Measurements from ENCODE around the gene ULK4. TPM values are rescaled to one million over a fixed set of nuclear protein-coding genes. Genes with fewer than 3 reads are reported as not detected.

Gene ULK4
- total and polyA plus RNA-seq, 2 of the 8 experiments (the other 6 are each of a cell fraction or from before 2014, with no cell fraction given): 3.0 to 10.8 TPM

DNA sequence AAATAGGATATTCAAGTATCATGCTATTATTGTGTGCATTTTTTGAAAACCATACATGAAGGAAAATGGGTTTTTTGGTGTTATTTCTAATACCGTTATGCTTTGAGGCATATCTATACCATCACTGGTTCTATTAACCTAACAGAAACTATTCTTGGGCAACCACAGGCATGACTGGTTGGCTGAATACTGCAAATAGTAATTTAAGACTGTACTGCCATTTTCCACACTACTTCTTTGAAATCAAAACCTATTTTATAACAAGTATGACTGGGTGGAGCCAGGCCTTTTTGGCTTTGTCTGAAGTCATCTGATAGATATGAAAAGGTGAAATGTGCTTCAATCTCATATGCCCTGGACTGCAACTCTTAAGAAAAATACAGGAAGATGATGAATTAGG is 115.1 kb downstream of the ULK4 start:
- Histone ChIP-seq H3K14ac (ENCODE audit: insufficient read length) (no peak overlapping the region), H2BK20ac (ENCODE audit: low read length) (no peak overlapping the region), H3K4me1 (replicated peaks in 1 of 4; ENCODE audit: control insufficient read depth in 3 of 4, insufficient read depth in 4 of 4, low read length in 3 of 4) (no peaks in the 10 kb centered on the region), H3K79me2 (ENCODE audit: control insufficient read depth in 1 of 2, insufficient read depth in 2 of 2, low read length in 2 of 2) (no peaks in the 10 kb centered on the region), H4K8ac (ENCODE audit: extremely low read depth, insufficient read depth, low read length) (no peak overlapping the region), H3K36me3 (ENCODE audit: control insufficient read depth in 2 of 4, insufficient read depth in 4 of 4, low read length in 3 of 4) (peaks cover 0 to 10% (median 0%) of the 10 kb centered on the region in 4 experiments; a peak in 1 of 8 replicates), H3K4me3 (ENCODE audit: extremely low read depth in 1 of 4, insufficient read depth in 2 of 4, low read depth in 3 of 4, low read length in 4 of 4) (no peak overlapping the region), H3K27ac (ENCODE audit: low read depth, low read length) (no peak overlapping the region), H2BK5ac (ENCODE audit: low read depth, low read length) (no peak overlapping the region), H2AK5ac (ENCODE audit: low read depth, low read length) (no peak overlapping the region), H2BK15ac (ENCODE audit: low read length) (no peak overlapping the region), H3K27me3 (replicated peaks in 1 of 4; ENCODE audit: control insufficient read depth in 3 of 4, extremely low read depth in 1 of 4, insufficient read depth in 3 of 4, low read length in 3 of 4) (no peaks in the 10 kb centered on the region), H2BK12ac (ENCODE audit: low read depth, low read length) (no peak overlapping the region), H3K23ac (ENCODE audit: insufficient read length) (no peak overlapping the region), H3K4ac (replicated peaks; ENCODE audit: insufficient read length, low read depth, low read length) (no peak overlapping the region), H3K9me3 (ENCODE audit: insufficient read depth in 2 of 2, low read depth in 1 of 2, low read length in 1 of 2) (peaks cover 8 to 16% of the 10 kb centered on the region in 2 experiments), H3K56ac (replicated peaks; ENCODE audit: insufficient read length, low read depth, low read length) (no peak overlapping the region), H3K23me2 (ENCODE audit: low read depth, low read length) (no peaks in the 10 kb centered on the region), H4K91ac (replicated peaks; ENCODE audit: insufficient read length, low read length) (no peak overlapping the region), H3K79me1 (ENCODE audit: low read depth, low read length) (no peaks in the 10 kb centered on the region), H3K18ac (ENCODE audit: extremely low read depth, low read length) (no peak overlapping the region), H3K4me2 (ENCODE audit: insufficient read depth in 1 of 2, low read depth in 2 of 2, low read length in 2 of 2) (no peak overlapping the region), H4K20me1 (replicated peaks in 1 of 2; ENCODE audit: control insufficient read depth in 1 of 2, insufficient read depth in 2 of 2, low read length in 2 of 2) (no peaks in the 10 kb centered on the region), H4K5ac (ENCODE audit: insufficient read length, low read depth, low read length) (no peak overlapping the region), H2BK120ac (replicated peaks; ENCODE audit: low read depth, low read length) (no peak overlapping the region), H3K9ac (replicated peaks in 1 of 4; ENCODE audit: extremely low read depth in 1 of 4, low read depth in 3 of 4, low read length in 3 of 4) (no peak overlapping the region), H2AFZ (ENCODE audit: low read length) (no peak overlapping the region)
- WGBS, 2 experiments (ENCODE audit: extremely low coverage in 1 of 2, insufficient coverage in 1 of 2, insufficient read length in 1 of 2, insufficient replicate concordance in 2 of 2, low coverage in 1 of 2, low lambda C conversion rate in 2 of 2, missing lambda C conversion rate in 1 of 2): 95% methylated on average over 1 of the region's 1 CpG; no CpG with 5 or more reads in 1 of the 2 experiments
- ChIA-PET POLR2A (ENCODE audit: partially characterized antibody) (no interaction called here), CTCF (ENCODE audit: partially characterized antibody) (interaction anchor here (1.6 kb wide), 1 partner anchor 16 kb away, joined by 3 read pairs; no protein-coding TSS in a partner anchor)
- FAIRE-seq (no peak), DNase-seq (ENCODE audit: low read depth in 1 of 2, low spot score in 2 of 2) (no peak)
- no peak for TF ChIP-seq HDAC2 (IDR thresholded peaks at IDR 0.05; ENCODE audit: borderline replicate concordance in 1 of 2, low read depth in 2 of 2, low read length in 2 of 2)
- no peak for TF ChIP-seq ASH2L (IDR thresholded peaks at IDR 0.05; ENCODE audit: low read length)
- TF ChIP-seq RXRA (IDR thresholded peaks at IDR 0.05; ENCODE audit: insufficient read depth, low read depth, low read length): no peak
- TF ChIP-seq YY1 (IDR thresholded peaks at IDR 0.05; ENCODE audit: low read depth, low read length): no peak
- no peak for TF ChIP-seq TAF1 (IDR thresholded peaks at IDR 0.05; ENCODE audit: low read depth, low read length)
- no peak for TF ChIP-seq CHD1 (IDR thresholded peaks at IDR 0.05; ENCODE audit: low read depth, low read length)
- TF ChIP-seq, protein P1, sequence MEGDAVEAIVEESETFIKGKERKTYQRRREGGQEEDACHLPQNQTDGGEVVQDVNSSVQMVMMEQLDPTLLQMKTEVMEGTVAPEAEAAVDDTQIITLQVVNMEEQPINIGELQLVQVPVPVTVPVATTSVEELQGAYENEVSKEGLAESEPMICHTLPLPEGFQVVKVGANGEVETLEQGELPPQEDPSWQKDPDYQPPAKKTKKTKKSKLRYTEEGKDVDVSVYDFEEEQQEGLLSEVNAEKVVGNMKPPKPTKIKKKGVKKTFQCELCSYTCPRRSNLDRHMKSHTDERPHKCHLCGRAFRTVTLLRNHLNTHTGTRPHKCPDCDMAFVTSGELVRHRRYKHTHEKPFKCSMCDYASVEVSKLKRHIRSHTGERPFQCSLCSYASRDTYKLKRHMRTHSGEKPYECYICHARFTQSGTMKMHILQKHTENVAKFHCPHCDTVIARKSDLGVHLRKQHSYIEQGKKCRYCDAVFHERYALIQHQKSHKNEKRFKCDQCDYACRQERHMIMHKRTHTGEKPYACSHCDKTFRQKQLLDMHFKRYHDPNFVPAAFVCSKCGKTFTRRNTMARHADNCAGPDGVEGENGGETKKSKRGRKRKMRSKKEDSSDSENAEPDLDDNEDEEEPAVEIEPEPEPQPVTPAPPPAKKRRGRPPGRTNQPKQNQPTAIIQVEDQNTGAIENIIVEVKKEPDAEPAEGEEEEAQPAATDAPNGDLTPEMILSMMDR (IDR thresholded peaks at IDR 0.05; ENCODE audit: control extremely low read depth in 1 of 3, insufficient read depth in 1 of 3, low read depth in 1 of 3, low read length in 3 of 3): no peak
- no peak for TF ChIP-seq SAP30 (IDR thresholded peaks at IDR 0.05; ENCODE audit: insufficient read depth, insufficient replicate concordance, low read length)

Data from H1 (cell line).